SK-N-SH treated with all-trans-retinoic acid at 6 μM for 48 hours (cell line): Measurements from ENCODE around the gene CREB3.

Source experiments
- BACH2 ChIP-seq: fragments of 250-450 bp; sonication (Bioruptor Pico); IDR thresholded peaks from 2 replicates; pipeline ENCODE4 v1.9.0; 2021; ENCODE audit warnings: mild to moderate bottlenecking, borderline replicate concordance
- CREB5 ChIP-seq: fragments of 250-450 bp; sonication (Bioruptor Pico); IDR thresholded peaks from 2 replicates; pipeline ENCODE4 v1.5.1; 2020; ENCODE audit warnings: low read depth, mild to moderate bottlenecking, moderate library complexity
- CSRNP3 ChIP-seq: fragments of 250-450 bp; sonication (Bioruptor Pico); IDR thresholded peaks from 2 replicates; pipeline ENCODE4 v1.5.1; 2021; ENCODE audit warnings: mild to moderate bottlenecking, moderate library complexity
- ISL1 ChIP-seq: fragments of 250-450 bp; sonication (Bioruptor Pico); IDR thresholded peaks from 2 replicates; pipeline ENCODE4 v2.1.2; 2022; ENCODE audit warnings: mild to moderate bottlenecking, moderate library complexity
- TOX ChIP-seq: fragments of 250-450 bp; sonication (Bioruptor Pico); IDR thresholded peaks from 2 replicates; pipeline ENCODE4 v1.8.0; 2021; ENCODE audit warnings: mild to moderate bottlenecking, moderate library complexity, borderline replicate concordance
- ZFP3 ChIP-seq: fragments of 250-450 bp; sonication (Bioruptor Pico); IDR thresholded peaks from 2 replicates; pipeline ENCODE4 v1.5.0; 2020; ENCODE audit warnings: mild to moderate bottlenecking, moderate library complexity
- ZNF565 ChIP-seq: fragments of 450-650 bp; formaldehyde crosslinking; conservative IDR thresholded peaks from 2 replicates; pipeline ENCODE4 v1.5.0; 2020; ENCODE audit warnings: low read depth, mild to moderate bottlenecking, moderate library complexity

- TF ChIP-seq BACH2 (CRISPR knock-in tag): no peak
- no peak for TF ChIP-seq ZNF565 (CRISPR knock-in tag)
- no peak for TF ChIP-seq CSRNP3 (CRISPR knock-in tag)
- TF ChIP-seq ISL1 (CRISPR knock-in tag): no peak
- no peak for TF ChIP-seq TOX (CRISPR knock-in tag)
- TF ChIP-seq ZFP3 (CRISPR knock-in tag): no peak
- TF ChIP-seq CREB5 (CRISPR knock-in tag): no peak
Measured at GRCh38 chr9:35705836-35706430, 26.5 kb upstream of the CREB3 start.
